MM.1S (cell line): ENCODE measurements around the gene SFXN1.

ENCODE experiments used
- DNase-seq: peaks from one replicate; pipeline ENCODE4 v3.0.0-alpha.2; 2015
- H2AFZ ChIP-seq: fragments of 300-600 bp; sonication (generic); 2 replicates; pipeline ENCODE4 v1.6.0; 2016; ENCODE audit warnings: antibody characterized with exemption, low read length
- H3F3A ChIP-seq: fragments of 300-600 bp; sonication (generic); 2 replicates; pipeline ENCODE4 v1.6.1; 2016; ENCODE audit warnings: mild to moderate bottlenecking, antibody characterized with exemption, low read length, moderate library complexity, mixed read lengths; ENCODE audit not compliant: insufficient read depth
- H3K27ac ChIP-seq: fragments of 300-600 bp; sonication (generic); 2 replicates; pipeline ENCODE4 v1.5.1; 2016; ENCODE audit warnings: mild to moderate bottlenecking, low read length
- H3K27me3 ChIP-seq: fragments of 300-600 bp; sonication (generic); replicated peaks from 2 replicates; pipeline ENCODE4 v1.6.0; 2016; ENCODE audit warnings: low read length; ENCODE audit not compliant: insufficient read depth
- H3K36me3 ChIP-seq: fragments of 300-600 bp; sonication (generic); replicated peaks from 2 replicates; pipeline ENCODE4 v1.6.1; 2016; ENCODE audit warnings: mild to moderate bottlenecking, low read length, mixed read lengths; ENCODE audit not compliant: insufficient read depth
- H3K4me1 ChIP-seq: fragments of 300-600 bp; sonication (generic); 2 replicates; pipeline ENCODE4 v1.6.1; 2016; ENCODE audit warnings: low read length, mixed read lengths
- H3K4me2 ChIP-seq: fragments of 300-600 bp; sonication (generic); 2 replicates; pipeline ENCODE4 v1.6.0; 2016; ENCODE audit warnings: low read depth, low read length
- H3K4me3 ChIP-seq: fragments of 300-600 bp; sonication (generic); 2 replicates; pipeline ENCODE4 v1.5.1; 2016; ENCODE audit warnings: low read length, mixed read lengths
- H3K79me2 ChIP-seq: fragments of 300-600 bp; sonication (generic); 2 replicates; pipeline ENCODE4 v1.6.1; 2016; ENCODE audit warnings: mixed run types, low read length, mixed read lengths
- H3K9ac ChIP-seq: fragments of 300-600 bp; sonication (generic); 2 replicates; pipeline ENCODE4 v1.6.1; 2016; ENCODE audit warnings: low read length, mixed read lengths
- H3K9me2 ChIP-seq: fragments of 300-600 bp; sonication (generic); replicated peaks from 2 replicates; pipeline ENCODE4 v1.6.1; 2016; ENCODE audit warnings: mild to moderate bottlenecking, low read length, mixed read lengths; ENCODE audit not compliant: insufficient read depth
- H3K9me3 ChIP-seq: fragments of 300-600 bp; sonication (generic); replicated peaks from 2 replicates; pipeline ENCODE4 v1.6.1; 2016; ENCODE audit warnings: mild to moderate bottlenecking, low read length, mixed read lengths; ENCODE audit not compliant: insufficient read depth
- H4K20me1 ChIP-seq: fragments of 300-600 bp; sonication (generic); 2 replicates; pipeline ENCODE4 v1.6.1; 2016; ENCODE audit warnings: mild to moderate bottlenecking, low read length, moderate library complexity, mixed read lengths; ENCODE audit not compliant: insufficient read depth
- CTCF ChIP-seq: fragments of 300-600 bp; sonication (generic); IDR thresholded peaks from 2 replicates; pipeline ENCODE4 v1.5.1; 2016; ENCODE audit warnings: antibody characterized with exemption, low read length, mixed read lengths
- EZH2 ChIP-seq: fragments of 300-600 bp; sonication (generic); optimal IDR thresholded peaks from 2 replicates; pipeline ENCODE3; 2017; ENCODE audit warnings: low read depth, mild to moderate bottlenecking, antibody characterized with exemption, low read length, mixed read lengths
- EZH2phosphoT487 ChIP-seq: fragments of 300-600 bp; sonication (generic); IDR thresholded peaks from 2 replicates; pipeline ENCODE4 v1.6.1; 2018; ENCODE audit warnings: antibody characterized with exemption, low read length

The SFXN1 gene

GRCh38 chr5:175548626-175549311 is 70.4 kb downstream of the SFXN1 start:
- H3K4me3 ChIP-seq, result no peak overlapping the region
- no peak overlapping the region for H3K27ac ChIP-seq
- no peaks in the 10 kb centered on the region for H3K9me3 ChIP-seq
- no peaks in the 10 kb centered on the region for H3K36me3 ChIP-seq
- H3K79me2 ChIP-seq, result no peaks in the 10 kb centered on the region
- no peak overlapping the region for H3K9ac ChIP-seq
- H3K9me2 ChIP-seq, result no peaks in the 10 kb centered on the region
- H3F3A ChIP-seq, result no peaks in the 10 kb centered on the region
- TF ChIP-seq CTCF, result no peak
- no peak for TF ChIP-seq EZH2
- no peak for TF ChIP-seq EZH2phosphoT487
- DNase-seq, result no peak
- H4K20me1 ChIP-seq, result no peaks in the 10 kb centered on the region
- no peak overlapping the region for H2AFZ ChIP-seq
- H3K4me1 ChIP-seq, result no peaks in the 10 kb centered on the region
- H3K27me3 ChIP-seq, result no peaks in the 10 kb centered on the region
- H3K4me2 ChIP-seq, result no peak overlapping the region

GRCh38 chr5:175550055-175550805 is 71.9 kb downstream of the SFXN1 start:
- Histone ChIP-seq H3F3A (no peaks in the 10 kb centered on the region), H3K4me2 (no peak overlapping the region), H3K27me3 (no peaks in the 10 kb centered on the region), H3K27ac (no peak overlapping the region), H3K4me3 (no peak overlapping the region), H3K9me3 (no peaks in the 10 kb centered on the region), H3K4me1 (no peaks in the 10 kb centered on the region), H2AFZ (no peak overlapping the region), H3K9me2 (no peaks in the 10 kb centered on the region), H3K79me2 (no peaks in the 10 kb centered on the region), H4K20me1 (no peaks in the 10 kb centered on the region), H3K36me3 (no peaks in the 10 kb centered on the region), H3K9ac (no peak overlapping the region)
- no peak for DNase-seq
- TF ChIP-seq EZH2phosphoT487 (no peak), EZH2 (no peak), CTCF (no peak)

GRCh38 chr5:175551266-175551665 is 72.9 kb downstream of the SFXN1 start:
- Histone ChIP-seq H3K9me2 (no peaks in the 10 kb centered on the region), H3K36me3 (no peaks in the 10 kb centered on the region), H3K79me2 (no peaks in the 10 kb centered on the region), H3K4me3 (no peak overlapping the region), H4K20me1 (no peaks in the 10 kb centered on the region), H2AFZ (no peak overlapping the region), H3K27ac (no peak overlapping the region), H3K9ac (no peak overlapping the region), H3K4me1 (no peaks in the 10 kb centered on the region), H3K27me3 (no peaks in the 10 kb centered on the region), H3K4me2 (no peak overlapping the region), H3K9me3 (no peaks in the 10 kb centered on the region), H3F3A (no peaks in the 10 kb centered on the region)
- TF ChIP-seq EZH2phosphoT487 (no peak), EZH2 (no peak), CTCF (no peak)
- no peak for DNase-seq
